ENCODE measurements around the gene NSMCE3. TPM values are rescaled to one million over a fixed set of nuclear protein-coding genes. Genes with fewer than 3 reads are reported as not detected.

Gene NSMCE3
- 7.7 and 8.0 TPM in 2 replicates for total RNA-seq

DNA sequence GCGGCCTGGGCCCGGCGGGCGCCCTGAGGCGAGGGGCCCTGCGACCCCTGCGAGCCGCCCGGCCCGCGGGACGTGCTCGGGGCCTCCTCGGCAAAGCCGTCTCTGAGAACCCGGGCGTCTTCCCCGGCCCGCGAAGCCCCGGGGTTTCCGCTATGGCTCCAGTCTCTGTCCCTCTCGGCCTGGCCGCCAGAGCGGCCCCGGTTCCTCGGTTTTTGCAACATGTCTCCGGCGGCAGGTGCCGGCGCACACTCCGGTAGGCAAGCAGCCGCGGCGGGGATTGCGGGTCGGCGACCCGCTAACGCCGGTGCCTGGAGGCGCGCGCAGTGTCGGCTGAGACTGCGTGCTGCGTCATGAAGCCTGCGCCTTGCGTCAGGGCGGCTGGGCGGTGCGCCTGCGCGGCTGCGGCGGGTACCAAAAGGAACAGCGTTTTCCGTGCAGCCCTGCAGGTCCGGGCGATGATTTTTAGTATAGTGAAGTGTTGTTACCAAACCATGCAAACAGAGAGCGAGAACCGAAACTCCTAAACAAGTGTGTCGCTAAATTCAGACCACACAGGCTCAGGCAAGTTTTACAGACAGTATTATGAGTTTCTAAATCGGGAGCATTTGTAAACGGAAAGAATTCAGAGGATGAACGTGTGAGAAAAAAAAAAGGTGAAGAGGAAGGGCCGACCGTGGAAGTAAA is at the start of gene NSMCE3:
Gene NSMCE3 (minus strand): TSS at position 338 of the 684 bp plus-strand sequence. CDS start 117 bp downstream, at position 221.

Small RNA genes within 50 kb of the gene (small RNA-seq; reads per million reads assigned to genes)
- not detected for gene RF00201

Data from thoracic aorta endothelial cell (primary cell).